Caco-2 (cell line): ENCODE data around the gene RAB6B. TPM values are rescaled to one million over a fixed set of nuclear protein-coding genes. Genes with fewer than 3 reads are reported as not detected.

ENCODE experiments used
- BruUV-seq: library from RNA; stranded (reverse); fragments of 400-500 nt; replicated peaks from 2 replicates; lab custom pipeline; 2021; lab: Mats Ljungman, UMichigan
- CTCF ChIA-PET: fragments of 300-600 bp; sonication (Branson Sonifier 250); formaldehyde crosslinking; loops from one replicate; lab custom pipeline; 2022; ENCODE audit warnings: antibody characterized with exemption; lab: Charles Lee
- POLR2A ChIA-PET: fragments of 300-600 bp; sonication (Branson Sonifier 250); formaldehyde crosslinking; loops from one replicate; lab custom pipeline; 2022; ENCODE audit warnings: antibody characterized with exemption; lab: Charles Lee
- DNase-seq, 2 experiments: peaks; one replicate each; pipeline versions ENCODE4 v3.0.0 to v3.0.0-alpha.2; 2020 to 2022
- H3K27me3 ChIP-seq: replicated peaks from 2 replicates; pipeline ENCODE4 v1.6.0; 2011; ENCODE audit warnings: low read length; ENCODE audit not compliant: control insufficient read depth, insufficient read depth
- H3K36me3 ChIP-seq: 2 replicates; pipeline ENCODE4 v1.5.1; 2011; ENCODE audit warnings: low read length; ENCODE audit not compliant: control insufficient read depth, insufficient read depth
- H3K4me1 ChIP-seq: fragments of 250-450 bp; sonication (Bioruptor Pico); 2 replicates; pipeline ENCODE4 v1.5.1; 2020; ENCODE audit warnings: mild to moderate bottlenecking
- H3K4me3 ChIP-seq: 2 replicates; pipeline ENCODE4 v1.5.1; 2011; ENCODE audit warnings: low read depth, mild to moderate bottlenecking, control low read depth, low read length
- H3K9me3 ChIP-seq: fragments of 250-450 bp; sonication (Bioruptor Pico); 2 replicates; pipeline ENCODE4 v1.5.1; 2020; ENCODE audit warnings: mild to moderate bottlenecking, moderate library complexity
- H3K27ac Mint-ChIP-seq: one replicate; pipeline ENCODE4 v1.8.0; 2022; ENCODE audit warnings: mixed read lengths; ENCODE audit not compliant: unreplicated experiment
- H3K27me3 Mint-ChIP-seq: one replicate; pipeline ENCODE4 v1.8.0; 2022; ENCODE audit warnings: mixed read lengths; ENCODE audit not compliant: insufficient read depth, unreplicated experiment
- H3K36me3 Mint-ChIP-seq: one replicate; pipeline ENCODE4 v1.8.0; 2022; ENCODE audit warnings: mild to moderate bottlenecking, mixed read lengths; ENCODE audit not compliant: insufficient read depth, unreplicated experiment
- H3K4me1 Mint-ChIP-seq: one replicate; pipeline ENCODE4 v1.8.0; 2022; ENCODE audit warnings: low read depth, mixed read lengths; ENCODE audit not compliant: unreplicated experiment
- H3K4me3 Mint-ChIP-seq: one replicate; pipeline ENCODE4 v1.8.0; 2022; ENCODE audit warnings: mild to moderate bottlenecking, moderate library complexity, mixed read lengths; ENCODE audit not compliant: unreplicated experiment
- H3K9me3 Mint-ChIP-seq: one replicate; pipeline ENCODE4 v1.8.0; 2022; ENCODE audit warnings: mixed read lengths; ENCODE audit not compliant: unreplicated experiment
- intact Hi-C: fragments of 100-400 bp; cut with micrococcal nuclease; formaldehyde crosslinking; loops from one replicate; pipeline ENCODE4 v1.10.0; 2022; ENCODE audit not compliant: unreplicated experiment
- total RNA-seq: library from RNA; stranded (reverse); gene quantifications from 2 replicates; pipeline ENCODE4 v1.2.3, GENCODE V29; 2022
- TF ChIP-seq, protein P1 (sequence below), 2 experiments: fragments of 200-600 bp in 1 of 2; IDR thresholded peaks; 1 replicate in 1 of 2; 2 replicates in 1 of 2; pipeline versions ENCODE4 v1.5.1 to v1.8.0; 2011 to 2022; ENCODE audit warnings: antibody characterized with exemption in 1 of 2, control low read depth in 1 of 2, inconsistent platforms in 1 of 2, low read depth in 1 of 2, low read length in 1 of 2, mild to moderate bottlenecking in 1 of 2, moderate library complexity in 1 of 2; ENCODE audit not compliant: insufficient read depth in 1 of 2, severe bottlenecking in 1 of 2, unreplicated experiment in 1 of 2

The RAB6B gene
- total RNA-seq, 1 experiment from 2014 or later: 3.2 TPM

DNA sequence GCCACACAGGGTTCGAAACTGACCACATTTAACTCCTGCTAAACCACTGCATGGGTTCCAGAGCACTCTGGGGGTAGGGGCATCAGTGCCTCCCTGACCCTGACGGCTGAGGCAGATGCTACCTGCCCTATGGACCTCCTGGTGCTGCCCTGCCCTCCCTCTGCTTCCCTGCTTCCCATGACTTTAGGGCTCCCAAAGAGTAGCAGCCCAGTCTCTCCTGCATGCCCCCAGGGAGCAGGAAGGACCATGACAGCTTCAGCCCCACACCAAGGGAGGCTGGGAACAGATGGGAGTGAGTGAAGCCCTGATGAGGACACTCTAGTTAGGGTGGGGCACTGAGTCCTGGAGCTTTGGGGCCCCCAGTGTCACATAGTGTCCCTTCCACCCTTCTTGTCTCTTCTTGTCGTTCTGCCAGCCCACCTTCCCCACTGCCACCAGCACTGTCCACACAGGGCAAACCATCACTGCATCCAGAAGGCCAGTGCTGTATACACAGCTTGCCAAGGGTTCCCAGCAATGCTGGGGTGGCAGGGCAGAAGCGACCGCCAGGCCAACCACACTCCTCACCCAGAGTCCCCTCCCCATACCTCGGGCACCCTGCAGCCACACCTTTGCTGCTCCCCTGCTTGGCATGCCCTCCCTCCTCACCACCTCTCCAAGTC, 59.1 kb downstream of the RAB6B start:
- TF ChIP-seq, protein P1, sequence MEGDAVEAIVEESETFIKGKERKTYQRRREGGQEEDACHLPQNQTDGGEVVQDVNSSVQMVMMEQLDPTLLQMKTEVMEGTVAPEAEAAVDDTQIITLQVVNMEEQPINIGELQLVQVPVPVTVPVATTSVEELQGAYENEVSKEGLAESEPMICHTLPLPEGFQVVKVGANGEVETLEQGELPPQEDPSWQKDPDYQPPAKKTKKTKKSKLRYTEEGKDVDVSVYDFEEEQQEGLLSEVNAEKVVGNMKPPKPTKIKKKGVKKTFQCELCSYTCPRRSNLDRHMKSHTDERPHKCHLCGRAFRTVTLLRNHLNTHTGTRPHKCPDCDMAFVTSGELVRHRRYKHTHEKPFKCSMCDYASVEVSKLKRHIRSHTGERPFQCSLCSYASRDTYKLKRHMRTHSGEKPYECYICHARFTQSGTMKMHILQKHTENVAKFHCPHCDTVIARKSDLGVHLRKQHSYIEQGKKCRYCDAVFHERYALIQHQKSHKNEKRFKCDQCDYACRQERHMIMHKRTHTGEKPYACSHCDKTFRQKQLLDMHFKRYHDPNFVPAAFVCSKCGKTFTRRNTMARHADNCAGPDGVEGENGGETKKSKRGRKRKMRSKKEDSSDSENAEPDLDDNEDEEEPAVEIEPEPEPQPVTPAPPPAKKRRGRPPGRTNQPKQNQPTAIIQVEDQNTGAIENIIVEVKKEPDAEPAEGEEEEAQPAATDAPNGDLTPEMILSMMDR (IDR thresholded peaks at IDR 0.05; ENCODE audit: insufficient read depth in 1 of 2, low read depth in 1 of 2, low read length in 1 of 2, severe bottlenecking in 1 of 2, unreplicated experiment in 1 of 2): no peak
- intact Hi-C loops: no loop called here
- no peaks in the 10 kb centered on the region for H3K9me3 Mint-ChIP-seq
- H3K36me3 Mint-ChIP-seq: no peaks in the 10 kb centered on the region
- H3K27me3 Mint-ChIP-seq: no peaks in the 10 kb centered on the region
- Histone ChIP-seq H3K9me3 (no peaks in the 10 kb centered on the region), H3K27me3 (no peaks in the 10 kb centered on the region), H3K36me3 (no peaks in the 10 kb centered on the region), H3K4me3 (no peak overlapping the region), H3K4me1 (no peaks in the 10 kb centered on the region)
- no peaks in the 10 kb centered on the region for H3K4me1 Mint-ChIP-seq
- CTCF ChIA-PET: no interaction called here
- no TSS peak for BruUV-seq
- POLR2A ChIA-PET: no interaction called here
- H3K27ac Mint-ChIP-seq: no peak overlapping the region
- no peak overlapping the region for H3K4me3 Mint-ChIP-seq
- DNase-seq: peak in 1 of 2 experiments; percentile 17

DNA sequence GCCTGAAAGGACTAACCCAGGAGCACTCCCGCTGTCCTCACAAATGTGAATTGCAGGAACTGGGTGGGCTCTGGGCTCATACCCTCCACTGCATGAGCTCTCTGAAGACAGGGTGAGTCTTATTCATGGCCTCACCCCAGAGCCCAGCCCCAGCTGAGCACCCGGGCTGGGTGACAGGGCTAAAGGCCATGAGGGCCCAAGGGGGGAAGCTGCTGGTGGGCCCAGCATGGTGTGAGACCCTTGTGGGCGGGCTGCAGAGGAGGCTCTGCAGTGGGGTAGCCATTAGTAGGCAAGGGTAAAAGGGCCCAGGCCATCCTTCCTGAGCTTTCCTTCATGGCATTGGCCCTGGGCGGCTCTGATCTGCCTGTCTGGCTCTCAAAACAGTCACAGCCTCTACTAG, 59.7 kb downstream of the RAB6B start:
- DNase-seq: no peak
- no TSS peak for BruUV-seq

DNA sequence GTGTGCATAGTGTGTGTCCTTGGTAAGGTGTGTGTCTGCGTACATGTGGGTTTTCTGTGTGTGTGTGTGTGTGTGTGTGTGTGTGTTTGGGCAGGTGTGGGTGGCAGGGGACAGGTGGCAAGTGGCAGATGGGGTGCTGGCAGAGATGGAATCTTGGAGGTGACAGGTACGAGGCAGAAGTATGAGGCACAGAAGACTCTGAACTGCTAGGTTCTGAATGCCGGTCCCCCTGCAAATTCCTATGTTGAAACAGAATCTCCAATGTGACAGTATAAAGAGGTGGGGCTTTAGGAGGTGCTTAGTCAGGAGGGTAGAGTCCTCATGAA, 60.3 kb downstream of the RAB6B start:
- POLR2A ChIA-PET: no interaction called here
- TF ChIP-seq, protein P1 (IDR thresholded peaks at IDR 0.05; ENCODE audit: insufficient read depth in 1 of 2, low read depth in 1 of 2, low read length in 1 of 2, severe bottlenecking in 1 of 2, unreplicated experiment in 1 of 2): no peak
- no peak overlapping the region for H3K4me3 ChIP-seq
- no peaks in the 10 kb centered on the region for H3K27me3 ChIP-seq
- H3K27ac Mint-ChIP-seq: no peak overlapping the region
- no peaks in the 10 kb centered on the region for H3K4me1 Mint-ChIP-seq
- no peak for DNase-seq
- no peaks in the 10 kb centered on the region for H3K4me1 ChIP-seq
- no peak overlapping the region for H3K4me3 Mint-ChIP-seq
- CTCF ChIA-PET: no interaction called here
- H3K9me3 Mint-ChIP-seq: no peaks in the 10 kb centered on the region
- intact Hi-C loops: no loop called here
- no peaks in the 10 kb centered on the region for H3K36me3 ChIP-seq
- BruUV-seq: no TSS peak
- H3K27me3 Mint-ChIP-seq: no peaks in the 10 kb centered on the region
- H3K36me3 Mint-ChIP-seq: no peaks in the 10 kb centered on the region
- no peaks in the 10 kb centered on the region for H3K9me3 ChIP-seq

More for the DNA sequence above, 59.7 kb downstream of the RAB6B start:
- ChIA-PET POLR2A (no interaction called here), CTCF (no interaction called here)
- no peaks in the 10 kb centered on the region for H3K4me1 ChIP-seq
- no peak overlapping the region for H3K4me3 ChIP-seq
- Mint-ChIP-seq H3K27me3 (no peaks in the 10 kb centered on the region), H3K9me3 (no peaks in the 10 kb centered on the region), H3K4me1 (no peaks in the 10 kb centered on the region), H3K4me3 (no peak overlapping the region), H3K27ac (no peak overlapping the region), H3K36me3 (no peaks in the 10 kb centered on the region)
- no peaks in the 10 kb centered on the region for H3K27me3 ChIP-seq
- intact Hi-C loops: no loop called here
- TF ChIP-seq, protein P1 (IDR thresholded peaks at IDR 0.05; ENCODE audit: insufficient read depth in 1 of 2, low read depth in 1 of 2, low read length in 1 of 2, severe bottlenecking in 1 of 2, unreplicated experiment in 1 of 2): no peak
- H3K9me3 ChIP-seq: no peaks in the 10 kb centered on the region
- H3K36me3 ChIP-seq: no peaks in the 10 kb centered on the region
